ENCODE measurements around the gene ILRUN.

DNA sequence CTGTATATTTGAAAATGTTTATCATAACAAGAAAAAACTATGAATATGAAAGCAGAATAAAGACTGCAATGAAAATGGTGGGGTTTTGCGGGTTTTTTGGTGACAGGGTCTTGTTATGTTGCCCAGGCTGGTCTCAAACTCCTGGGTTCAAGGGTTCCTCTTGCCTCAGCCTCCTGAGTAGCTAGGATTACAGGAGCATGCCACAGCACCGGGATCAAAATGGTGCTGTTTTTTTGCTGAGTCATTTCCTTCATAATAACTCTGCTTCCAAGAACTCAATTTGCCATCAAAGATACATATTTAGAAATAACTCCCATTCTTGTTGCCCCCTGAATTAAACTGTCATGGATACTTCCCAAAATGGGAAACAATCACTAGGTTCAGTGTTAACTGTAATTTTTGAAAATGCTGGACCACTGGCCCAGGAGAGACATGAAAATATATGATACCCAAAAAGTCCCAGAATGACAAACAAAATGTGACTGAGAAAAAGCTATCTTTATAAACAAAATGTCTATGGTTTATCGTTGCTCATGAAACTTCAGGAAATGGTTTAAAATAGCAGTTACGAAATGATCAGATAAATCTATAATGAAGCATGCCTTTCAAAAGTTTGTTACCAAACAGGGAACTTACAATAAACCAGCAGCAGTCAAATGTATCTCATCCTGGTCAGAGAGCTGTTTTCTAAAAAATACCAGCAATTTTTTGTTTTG, 32.2 kb downstream of the ILRUN start:
- TF ChIP-seq, protein P1, sequence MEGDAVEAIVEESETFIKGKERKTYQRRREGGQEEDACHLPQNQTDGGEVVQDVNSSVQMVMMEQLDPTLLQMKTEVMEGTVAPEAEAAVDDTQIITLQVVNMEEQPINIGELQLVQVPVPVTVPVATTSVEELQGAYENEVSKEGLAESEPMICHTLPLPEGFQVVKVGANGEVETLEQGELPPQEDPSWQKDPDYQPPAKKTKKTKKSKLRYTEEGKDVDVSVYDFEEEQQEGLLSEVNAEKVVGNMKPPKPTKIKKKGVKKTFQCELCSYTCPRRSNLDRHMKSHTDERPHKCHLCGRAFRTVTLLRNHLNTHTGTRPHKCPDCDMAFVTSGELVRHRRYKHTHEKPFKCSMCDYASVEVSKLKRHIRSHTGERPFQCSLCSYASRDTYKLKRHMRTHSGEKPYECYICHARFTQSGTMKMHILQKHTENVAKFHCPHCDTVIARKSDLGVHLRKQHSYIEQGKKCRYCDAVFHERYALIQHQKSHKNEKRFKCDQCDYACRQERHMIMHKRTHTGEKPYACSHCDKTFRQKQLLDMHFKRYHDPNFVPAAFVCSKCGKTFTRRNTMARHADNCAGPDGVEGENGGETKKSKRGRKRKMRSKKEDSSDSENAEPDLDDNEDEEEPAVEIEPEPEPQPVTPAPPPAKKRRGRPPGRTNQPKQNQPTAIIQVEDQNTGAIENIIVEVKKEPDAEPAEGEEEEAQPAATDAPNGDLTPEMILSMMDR (IDR thresholded peaks at IDR 0.05), result no peak
- no peak for TF ChIP-seq POLR2A (IDR thresholded peaks at IDR 0.05)
